GM19043 (cell line): ENCODE data around the gene KRT85.

Source experiments
- ATAC-seq: cut with Tn5 transposase; IDR thresholded peaks from one replicate; pipeline ENCODE4 v1.9.1; 2021; ENCODE audit warnings: low read depth; ENCODE audit not compliant: unreplicated experiment

KRT85 gene

DNA sequence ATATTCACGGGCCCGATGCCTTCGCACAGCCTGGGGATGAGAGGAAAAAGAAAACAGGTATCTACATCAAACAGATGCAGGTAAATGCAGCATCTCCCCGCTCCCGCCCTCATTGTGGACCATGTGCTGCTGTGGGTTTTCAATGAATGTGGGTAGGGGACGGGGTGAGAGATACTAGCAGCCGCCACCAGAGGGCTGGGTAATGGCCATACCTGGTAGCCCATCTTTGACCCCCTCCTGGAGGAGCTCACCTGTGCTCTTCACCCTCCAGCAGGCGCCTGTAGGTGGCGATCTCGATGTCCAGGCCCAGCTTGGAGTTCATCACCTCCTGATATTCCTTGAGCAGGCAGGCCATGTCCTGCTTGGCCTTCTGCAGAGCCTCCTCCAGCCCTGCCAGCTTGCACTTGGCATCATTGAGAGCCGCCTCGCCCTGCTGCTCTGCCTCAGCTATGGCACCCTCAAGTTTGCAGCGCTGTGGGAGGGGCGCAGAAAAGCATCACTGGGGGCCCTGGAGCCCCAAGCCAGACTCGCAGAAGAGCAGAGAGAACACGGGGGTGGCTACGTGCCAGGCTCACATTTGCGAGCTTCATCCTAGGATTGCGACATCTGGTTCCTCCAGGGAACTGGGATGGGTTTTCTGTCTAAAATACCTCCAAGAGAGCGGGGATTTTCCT, 28.6 kb upstream of the KRT85 start:
- ATAC-seq = no peak

DNA sequence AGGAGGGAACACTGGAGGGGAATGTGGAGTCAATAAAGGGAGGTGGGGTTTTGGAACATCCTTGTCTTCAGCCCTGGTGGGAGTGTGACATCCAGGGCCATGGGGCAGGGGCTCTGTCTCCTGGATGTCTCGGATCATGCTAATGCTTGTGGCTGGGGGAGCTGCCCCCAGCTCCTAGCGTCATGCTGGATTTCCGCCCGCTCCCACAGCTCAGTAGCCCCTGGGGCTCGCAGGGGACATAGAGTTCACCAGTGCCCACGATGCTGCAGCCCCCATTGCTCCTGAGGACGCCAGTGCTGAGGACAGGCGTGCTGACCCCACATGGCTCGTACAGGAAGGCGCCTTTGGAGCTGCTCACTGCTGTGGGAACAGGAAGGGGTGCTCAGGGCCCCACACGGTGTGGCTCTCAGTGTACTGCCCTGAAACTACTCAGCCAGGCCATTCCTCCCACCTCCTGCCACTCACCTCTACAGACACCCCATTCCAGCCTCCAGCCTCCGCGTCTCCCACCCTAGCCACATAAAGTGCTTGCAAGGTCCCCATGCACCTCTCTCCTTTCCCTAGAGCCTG, 27.6 kb upstream of the KRT85 start:
- ATAC-seq = no peak

DNA sequence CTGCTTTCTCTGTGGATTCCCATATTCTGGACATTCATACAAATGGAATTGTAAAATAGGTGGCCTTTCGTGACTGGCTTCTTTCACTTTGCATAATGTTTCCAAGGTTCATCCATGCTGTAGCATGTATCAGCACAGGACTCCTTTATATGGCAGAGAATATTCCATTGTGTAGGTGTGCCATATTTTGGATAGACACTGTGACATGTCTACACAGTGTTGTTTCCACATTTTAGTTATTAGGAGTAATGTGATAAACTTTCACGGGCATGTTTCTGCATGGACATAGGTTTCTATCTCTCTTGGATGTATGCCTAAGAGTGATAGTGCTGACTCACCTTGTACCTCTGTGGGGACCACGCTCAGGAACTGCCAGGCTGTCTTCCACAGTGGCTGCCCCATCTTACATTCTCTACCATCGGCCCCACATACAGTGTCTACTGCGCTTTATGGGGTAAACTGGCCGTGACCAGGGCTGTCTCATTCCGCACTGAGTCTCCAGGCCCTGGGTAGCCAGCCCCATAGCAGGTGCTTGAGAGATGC, 25.3 kb upstream of the KRT85 start:
- no peak for ATAC-seq

DNA sequence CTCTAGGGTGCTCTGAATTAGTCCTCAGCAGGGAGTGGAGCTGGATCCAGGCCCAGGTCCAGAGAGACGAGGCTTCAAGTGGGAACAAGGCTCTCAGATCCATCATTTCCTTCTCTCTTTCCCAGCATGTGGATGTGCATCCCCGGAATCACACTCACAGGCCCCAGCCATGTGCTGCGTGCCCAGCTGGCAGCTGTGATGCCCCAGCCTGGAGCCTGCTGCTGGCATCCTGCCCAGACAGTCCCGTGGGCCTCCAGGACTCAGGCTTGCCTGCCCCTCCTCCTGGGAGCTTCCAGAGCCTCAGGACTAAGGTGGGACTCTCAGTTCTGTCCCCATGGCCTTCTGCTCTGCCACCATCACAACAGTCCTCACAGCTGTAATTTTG, 24.3 kb upstream of the KRT85 start:
- ATAC-seq = no peak

DNA sequence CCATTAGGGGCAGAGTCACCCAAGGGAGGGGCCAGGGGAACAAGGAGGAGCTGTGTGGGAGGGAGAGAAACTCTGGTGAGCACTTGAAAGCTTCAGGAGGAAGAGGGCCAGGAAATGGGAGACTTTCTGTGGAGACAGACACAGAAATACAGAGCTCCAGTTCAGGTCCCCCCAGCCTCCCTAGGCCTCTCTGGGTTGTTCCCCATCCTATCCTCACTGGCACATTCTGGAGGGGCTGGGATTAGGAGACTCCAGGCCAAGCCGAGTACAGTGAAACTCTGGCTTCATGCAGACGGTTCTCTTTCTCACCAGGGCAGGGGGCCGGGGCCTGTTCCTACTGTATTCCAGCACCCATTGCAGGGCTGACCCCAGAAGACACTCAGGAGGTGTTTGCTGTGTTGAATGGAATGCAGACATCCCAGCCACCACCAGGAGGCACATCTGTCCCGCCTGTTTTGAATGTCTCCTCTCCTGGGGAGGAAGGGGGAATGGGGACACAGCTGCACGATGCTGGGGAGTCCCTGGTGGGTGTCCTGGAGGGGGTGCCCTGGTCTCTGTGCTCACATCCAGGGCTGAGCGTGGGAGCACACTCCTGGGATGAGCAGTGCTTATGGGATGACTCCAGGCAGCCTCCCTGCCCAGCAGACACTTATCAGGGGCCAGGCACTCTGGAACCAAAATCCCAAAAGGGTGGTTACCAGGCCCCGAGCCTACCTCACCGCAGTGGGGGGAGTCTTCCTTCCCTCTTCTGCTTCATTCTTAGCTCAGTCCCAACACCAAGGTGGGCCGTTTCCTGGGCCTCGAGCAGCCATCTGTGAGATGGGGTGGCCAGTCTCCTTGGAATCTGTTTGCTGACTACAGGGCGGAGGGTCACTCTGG, 23.7 kb upstream of the KRT85 start:
- ATAC-seq = no peak

DNA sequence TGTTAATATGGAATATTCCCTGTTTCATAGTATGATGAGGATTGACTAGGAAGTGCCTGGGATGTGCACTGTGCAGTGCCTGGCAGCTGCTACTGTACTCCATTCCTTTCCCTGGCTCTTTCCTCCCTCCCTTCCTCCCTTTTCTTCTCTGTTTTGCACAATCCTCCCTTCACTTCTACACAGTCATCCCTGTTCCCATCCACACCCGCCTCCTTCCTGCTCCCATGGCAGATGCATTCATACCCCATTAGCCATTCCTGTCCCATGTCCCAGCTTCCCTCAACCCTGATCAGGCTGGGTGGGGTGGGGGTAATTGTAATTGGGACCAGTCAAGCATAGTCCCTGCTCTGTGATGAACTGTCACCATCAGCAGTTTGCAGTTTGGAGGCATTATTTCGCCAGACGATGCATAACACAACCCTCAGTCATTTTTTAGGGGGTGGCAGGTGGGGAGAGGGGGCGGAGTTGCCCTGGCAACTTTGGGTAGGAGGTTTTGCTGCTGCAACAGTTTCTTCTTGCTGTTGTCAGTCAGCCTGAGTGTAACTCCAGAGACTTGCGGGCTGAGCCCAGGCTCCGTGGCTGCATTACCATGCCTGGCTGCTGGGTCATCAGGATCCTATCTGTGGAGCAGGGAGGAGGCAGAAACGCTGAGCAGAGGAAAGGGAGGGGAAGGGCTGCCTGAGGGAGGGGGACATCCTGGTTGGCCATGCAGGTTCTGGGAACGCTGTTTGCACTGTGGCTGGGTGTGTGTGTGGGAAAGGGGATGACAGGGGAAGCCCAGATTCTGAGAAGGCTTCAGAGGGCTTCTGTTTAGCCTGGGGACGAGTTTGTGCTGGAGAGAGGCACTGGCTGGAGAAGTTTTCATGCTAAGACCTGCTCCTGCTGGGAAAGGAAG, 22.3 kb upstream of the KRT85 start:
- ATAC-seq = no peak

DNA sequence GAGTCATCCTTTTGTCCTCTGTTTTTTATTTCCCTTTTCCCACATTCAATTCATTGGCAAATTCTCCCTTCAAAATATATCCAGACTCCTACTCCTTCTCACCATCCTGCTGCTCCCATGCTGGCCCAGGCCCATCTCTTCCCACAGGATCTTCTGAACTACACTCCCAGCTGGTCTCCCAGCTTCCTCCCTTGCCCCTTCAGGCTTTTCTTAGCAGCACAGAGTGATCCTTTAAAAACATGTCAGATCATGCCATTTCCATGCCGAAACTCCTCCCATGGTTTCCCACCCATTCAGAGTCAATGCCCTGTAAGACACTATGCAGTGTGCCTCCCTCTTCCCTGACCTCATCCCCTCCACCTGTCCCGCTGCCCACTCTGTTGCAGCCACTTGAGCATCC, 20.6 kb upstream of the KRT85 start:
- no peak for ATAC-seq

DNA sequence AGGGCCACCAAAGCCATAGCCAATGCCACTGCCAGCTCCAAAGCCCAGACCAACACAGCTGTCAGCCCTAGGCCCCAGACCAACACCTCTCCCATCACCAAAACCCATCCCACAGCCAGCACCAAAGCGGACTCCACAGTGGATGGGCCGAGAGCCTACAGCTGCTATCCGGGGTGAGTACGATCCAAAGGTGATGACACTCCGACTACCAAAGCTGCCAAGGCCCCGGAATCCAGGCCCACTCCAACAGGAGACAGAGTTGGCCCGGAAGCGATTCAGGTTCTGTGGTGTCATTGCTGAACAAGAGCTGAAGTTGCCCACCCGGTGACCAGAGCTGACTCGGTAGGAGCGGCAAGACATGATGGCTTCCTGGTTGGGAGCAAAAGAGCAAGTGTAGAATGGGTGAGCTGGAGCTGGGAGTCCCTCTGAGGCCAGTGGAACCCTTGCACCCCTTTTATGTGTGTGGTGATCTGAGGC, 18.0 kb upstream of the KRT85 start, which contains the start of gene KRT84:
Gene KRT84 (minus strand): TSS at position 427 of the 477 bp plus-strand sequence. CDS start 67 bp downstream, at position 360.
- ATAC-seq = no peak

DNA sequence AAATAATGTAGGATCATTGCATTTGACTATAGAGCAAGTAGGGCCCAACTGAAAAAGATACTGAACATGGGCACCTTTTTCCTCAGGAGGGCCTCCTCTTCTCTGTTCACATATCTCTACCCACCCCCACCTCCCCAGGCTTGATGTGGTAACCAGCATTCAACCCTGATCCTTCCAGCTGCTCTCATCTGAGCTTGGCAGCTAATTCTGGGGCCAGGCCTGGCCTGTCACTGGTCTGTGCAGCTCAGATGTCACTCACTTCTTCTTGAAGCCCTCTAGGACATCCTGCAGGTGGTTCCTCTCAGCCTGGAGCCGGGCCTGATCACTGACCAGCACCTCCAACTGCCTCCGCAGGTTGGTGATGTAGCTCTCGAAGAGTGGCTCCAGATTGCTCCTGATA, 16.1 kb upstream of the KRT85 start:
- ATAC-seq = no peak

DNA sequence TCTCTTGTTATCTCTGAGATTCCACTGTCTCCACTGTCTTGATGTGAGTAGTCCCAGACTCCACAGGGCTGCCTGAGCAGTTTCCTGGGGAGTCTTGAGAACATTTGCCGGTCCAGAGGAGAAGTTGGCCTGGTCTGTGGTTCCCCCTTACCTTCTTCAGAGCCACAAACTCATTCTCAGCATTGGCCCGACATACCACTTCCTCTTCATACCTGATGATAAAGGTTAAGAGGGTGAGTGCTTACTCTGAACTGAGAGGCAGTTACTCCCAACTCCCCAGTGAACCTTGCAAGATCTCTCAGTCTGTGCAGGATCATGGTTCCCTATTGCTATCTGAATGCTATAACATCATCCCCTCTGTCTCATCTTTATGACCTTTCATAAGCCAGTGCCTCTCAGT, 15.6 kb upstream of the KRT85 start:
- ATAC-seq = no peak

DNA sequence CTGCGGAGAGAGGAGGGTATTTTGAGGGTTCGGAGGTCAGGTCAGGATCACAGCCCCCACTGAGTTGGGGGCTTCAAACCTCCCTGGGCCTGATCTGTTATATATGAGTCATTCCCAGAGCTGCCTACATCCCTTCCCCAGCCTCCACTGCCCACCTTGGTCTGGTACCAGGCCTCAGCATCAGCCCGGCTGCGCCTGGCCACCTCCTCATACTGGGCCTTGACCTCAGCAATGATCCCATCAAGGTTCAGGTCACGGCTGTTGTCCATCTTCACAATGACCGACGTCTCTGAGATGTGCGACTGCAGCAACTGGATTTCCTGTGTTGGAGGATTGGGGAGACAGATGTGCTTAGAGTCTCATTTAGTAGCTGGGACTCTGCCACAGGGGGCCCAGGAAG, 13.9 kb upstream of the KRT85 start:
- ATAC-seq = no peak

DNA sequence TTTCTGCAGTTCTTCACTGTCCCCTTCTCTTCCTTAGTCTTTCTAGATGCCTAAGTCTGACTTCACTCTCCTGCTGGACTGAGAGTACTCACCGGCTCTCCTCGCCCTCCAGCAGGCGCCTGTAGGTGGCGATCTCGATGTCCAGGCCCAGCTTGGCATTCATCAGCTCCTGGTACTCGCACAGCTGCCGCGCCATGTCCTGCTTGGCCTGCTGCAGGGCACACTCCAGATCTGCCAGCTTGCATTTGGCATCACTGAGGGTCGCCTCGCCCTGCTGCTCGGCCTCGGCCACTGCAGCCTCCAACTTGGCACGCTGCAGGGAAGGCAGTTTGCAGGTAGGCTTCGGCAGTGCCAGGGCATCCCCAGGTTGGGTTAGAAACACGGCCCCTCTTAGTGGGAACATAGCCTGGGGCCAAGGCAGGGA, 13.0 kb upstream of the KRT85 start:
- ATAC-seq = no peak

DNA sequence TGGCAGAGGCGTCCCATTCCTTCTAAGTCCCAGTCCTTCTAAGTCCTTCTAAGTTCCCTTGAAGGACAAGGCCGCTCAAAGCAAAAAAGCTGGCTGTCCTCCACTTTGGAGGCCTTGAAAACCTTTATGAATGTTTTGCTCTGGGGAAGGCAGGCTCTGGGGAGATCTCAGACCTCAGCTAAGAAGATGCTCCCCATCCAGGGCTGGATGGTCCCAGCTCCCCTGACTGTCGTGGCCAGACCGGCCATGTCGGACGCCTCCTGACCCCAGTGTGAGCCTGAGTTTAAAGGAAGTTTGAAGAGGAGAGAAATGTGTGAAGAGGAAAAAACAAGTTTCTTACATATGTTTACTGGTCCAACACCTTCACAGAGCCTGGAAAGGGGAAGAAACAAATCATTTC, 12.3 kb upstream of the KRT85 start:
- ATAC-seq = no peak

DNA sequence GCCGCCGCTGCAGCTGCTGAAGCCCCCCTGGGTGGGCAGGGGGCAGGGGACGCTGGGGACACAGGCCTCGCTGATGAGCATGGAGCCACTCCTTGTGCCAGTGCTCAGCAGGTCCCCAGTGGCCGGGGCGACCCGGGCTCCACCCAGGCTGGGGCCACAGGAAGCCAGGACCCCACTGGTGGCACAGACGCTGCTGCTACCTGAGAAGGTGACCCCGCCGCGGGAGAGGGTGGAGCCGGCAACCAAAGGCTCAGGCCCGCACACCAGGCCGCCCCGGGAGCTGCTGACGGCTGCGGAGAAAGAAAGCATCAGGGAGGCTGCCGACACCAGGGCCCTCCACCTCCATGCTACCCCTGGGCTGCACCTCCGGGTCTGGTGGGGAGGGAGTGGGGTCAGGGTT, 10.8 kb upstream of the KRT85 start:
- ATAC-seq = no peak

DNA sequence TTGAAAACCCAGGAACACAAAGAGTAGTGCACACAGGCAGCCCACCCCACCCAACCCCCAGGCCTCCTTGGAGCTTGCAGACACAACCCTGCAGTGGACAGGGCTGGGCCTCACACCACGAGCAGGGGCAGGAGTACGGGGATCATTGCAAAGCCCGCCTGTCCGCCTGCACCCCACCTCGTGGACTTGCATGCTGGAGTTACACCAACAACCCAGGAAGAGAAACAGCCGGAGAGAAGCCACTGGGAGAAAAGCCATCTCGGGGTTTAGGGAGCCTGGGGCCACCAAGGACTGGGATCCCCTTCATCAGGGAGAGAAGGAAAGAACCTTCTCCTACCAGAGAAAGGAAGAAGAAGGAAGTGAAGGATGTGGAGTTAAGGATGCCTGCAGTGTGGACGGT, 10.0 kb upstream of the KRT85 start:
- ATAC-seq = no peak

DNA sequence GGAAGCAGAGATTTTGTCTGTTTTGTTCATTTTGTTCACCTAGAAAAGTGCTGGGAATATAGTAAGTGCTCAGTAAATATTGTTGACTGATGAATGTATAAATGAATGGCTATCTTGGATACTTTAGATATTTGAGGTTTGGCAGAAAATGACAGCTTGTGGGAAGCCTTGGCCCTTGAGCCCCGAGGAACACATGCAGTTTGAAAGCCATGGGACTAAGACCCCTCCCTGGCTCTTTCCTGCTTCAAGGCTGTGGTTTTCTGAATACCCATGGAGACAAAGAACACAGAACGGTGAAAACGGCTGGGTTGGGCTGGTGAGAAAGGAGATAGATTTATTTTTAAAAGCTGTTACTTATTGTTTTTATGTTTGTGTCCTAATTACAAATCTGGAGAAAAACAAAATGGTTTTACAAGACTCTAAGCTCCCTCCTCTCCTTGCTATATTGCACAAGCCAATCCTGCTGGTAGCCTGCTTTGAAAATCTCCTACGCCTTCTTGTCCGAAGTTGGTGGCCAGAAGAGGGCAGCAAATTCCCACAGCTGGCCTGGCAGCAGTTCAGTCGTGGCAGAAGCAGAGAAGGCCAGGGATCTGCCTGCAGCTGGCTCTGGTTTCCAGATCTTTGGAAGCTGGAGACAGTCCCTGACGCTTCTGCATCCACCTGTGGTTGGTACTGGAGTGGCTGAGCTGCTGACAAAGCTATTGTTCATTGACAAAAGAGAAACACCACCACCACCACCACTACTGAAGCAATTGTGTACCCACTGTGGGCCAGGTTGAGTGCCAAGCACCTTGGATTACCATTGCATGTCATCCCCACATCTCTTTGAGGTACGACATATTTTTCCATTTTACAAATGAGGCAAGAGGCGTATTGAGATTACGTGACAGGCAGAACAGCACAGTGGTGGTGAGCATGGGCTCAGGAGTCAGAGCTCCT, 5.2 kb upstream of the KRT85 start:
- ATAC-seq = no peak

DNA sequence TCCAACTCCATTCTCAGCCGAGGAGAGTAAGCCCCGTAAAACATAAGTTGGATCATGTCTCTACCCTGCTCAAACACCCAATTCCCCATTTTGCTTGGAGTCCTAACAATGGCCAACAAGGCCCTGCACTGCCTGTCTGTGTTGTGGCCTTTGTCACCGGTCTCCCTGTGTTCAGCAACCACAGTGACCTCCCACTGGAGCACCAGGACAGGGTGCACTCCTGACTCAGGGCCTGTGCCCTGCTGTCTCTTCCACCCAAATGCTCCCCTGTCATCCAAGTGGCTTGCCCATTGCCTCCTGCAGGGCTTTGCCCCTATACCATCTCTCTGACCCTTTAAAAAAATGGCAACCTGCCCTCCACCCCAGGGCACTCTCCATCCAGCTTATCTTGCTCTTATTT, 4.4 kb upstream of the KRT85 start:
- no peak for ATAC-seq

DNA sequence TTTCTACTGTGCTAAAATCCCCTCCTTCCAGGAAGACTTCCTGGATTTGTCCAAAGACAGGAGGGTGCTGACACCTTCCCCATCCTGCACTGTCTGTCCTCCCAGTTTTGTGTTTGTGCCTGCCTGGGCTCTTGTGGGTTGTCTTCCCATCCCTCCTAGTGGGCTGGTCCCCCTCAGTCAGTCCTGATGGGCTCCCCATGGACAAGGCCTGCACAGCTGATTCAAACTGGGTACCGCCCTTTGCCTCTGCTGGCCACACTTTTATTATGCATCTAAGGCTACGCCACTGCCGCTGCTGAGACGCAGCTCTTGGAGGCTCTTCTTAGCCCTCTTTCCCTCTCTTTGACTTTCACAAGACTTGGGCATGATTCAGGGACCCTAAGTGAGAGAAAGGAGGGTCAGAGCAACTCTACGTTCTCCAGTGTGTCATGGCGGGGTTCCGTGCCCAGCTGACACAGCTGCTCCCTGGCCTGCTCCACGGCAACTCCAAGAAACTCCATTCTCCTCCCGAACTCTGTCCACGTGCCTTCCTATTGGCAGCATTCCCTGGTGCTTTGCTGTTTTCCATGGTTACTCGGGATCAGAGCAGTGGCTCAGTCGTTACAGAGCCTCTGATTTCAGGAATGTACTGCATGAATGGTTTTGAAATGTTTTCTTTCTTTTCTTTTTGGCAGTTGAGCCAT, 3.8 kb upstream of the KRT85 start:
- no peak for ATAC-seq

DNA sequence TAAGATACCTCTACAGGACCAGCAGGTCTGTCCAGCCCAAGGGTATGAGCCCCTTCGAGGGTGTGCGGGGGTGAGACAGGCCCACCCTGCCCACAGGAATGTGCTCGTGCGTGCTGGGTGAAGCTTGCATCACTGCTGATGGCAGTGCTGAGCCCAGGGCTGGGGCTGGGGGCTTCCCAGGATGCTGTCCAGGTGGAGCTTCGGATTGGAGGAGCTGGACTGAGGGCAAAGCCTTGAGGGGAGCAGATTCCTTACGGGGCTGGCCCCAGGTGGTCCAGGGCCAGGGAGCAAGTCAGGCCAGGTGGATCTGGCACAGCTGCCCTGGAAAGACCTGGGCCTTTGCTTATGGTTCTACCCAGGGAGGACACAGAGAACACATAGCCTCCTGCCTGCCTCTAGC, 2.5 kb upstream of the KRT85 start:
- ATAC-seq = no peak
